H1 (cell line): ENCODE results near the gene MSI2. TPM values are rescaled to one million over a fixed set of nuclear protein-coding genes. Genes with fewer than 3 reads are reported as not detected.

Experiments used
- CTCF ChIA-PET: fragments of 300-600 bp; sonication (Branson Sonifier 250); formaldehyde crosslinking; loops from one replicate; lab custom pipeline; 2021; ENCODE audit not compliant: partially characterized antibody; lab: Charles Lee
- POLR2A ChIA-PET: fragments of 300-600 bp; sonication (Branson Sonifier 250); formaldehyde crosslinking; loops from one replicate; lab custom pipeline; 2021; ENCODE audit warnings: inconsistent platforms; ENCODE audit not compliant: partially characterized antibody; lab: Charles Lee
- DNase-seq, 2 experiments: peaks; one replicate each; pipeline versions ENCODE4 v3.0.0 to v3.0.0-alpha.2; 2010 to 2022; ENCODE audit warnings: low spot score in 2 of 2, low read depth in 1 of 2, mixed read lengths in 1 of 2
- FAIRE-seq: peaks from 2 replicates; lab custom pipeline; 2011; peaks lifted over from hg19 to GRCh38; lab: Jason Lieb, UNC
- H2AFZ ChIP-seq: 2 replicates; pipeline ENCODE4 v1.8.1; 2012; ENCODE audit warnings: low read length, inconsistent platforms
- H2AK5ac ChIP-seq: 2 replicates; pipeline ENCODE4 v1.6.1; 2013; ENCODE audit warnings: low read depth, low read length
- H2BK120ac ChIP-seq: replicated peaks from 2 replicates; pipeline ENCODE3; 2013; ENCODE audit warnings: low read depth, low read length, inconsistent platforms
- H2BK12ac ChIP-seq: 2 replicates; pipeline ENCODE4 v1.6.1; 2013; ENCODE audit warnings: low read depth, low read length
- H2BK15ac ChIP-seq: 2 replicates; pipeline ENCODE4 v1.6.1; 2013; ENCODE audit warnings: low read length
- H2BK20ac ChIP-seq: 2 replicates; pipeline ENCODE4 v1.6.1; 2013; ENCODE audit warnings: low read length
- H2BK5ac ChIP-seq: 2 replicates; pipeline ENCODE4 v1.6.1; 2013; ENCODE audit warnings: low read depth, low read length
- H3K14ac ChIP-seq: 2 replicates; pipeline ENCODE4 v1.6.1; 2013; ENCODE audit warnings: inconsistent platforms; ENCODE audit not compliant: insufficient read length
- H3K18ac ChIP-seq: 2 replicates; pipeline ENCODE4 v1.6.1; 2013; ENCODE audit warnings: low read length; ENCODE audit errors: extremely low read depth
- H3K23ac ChIP-seq: 2 replicates; pipeline ENCODE4 v1.6.1; 2013; ENCODE audit warnings: inconsistent platforms; ENCODE audit not compliant: insufficient read length
- H3K23me2 ChIP-seq: 2 replicates; pipeline ENCODE4 v1.6.1; 2013; ENCODE audit warnings: low read depth, low read length
- H3K27ac ChIP-seq: 2 replicates; pipeline ENCODE4 v1.6.1; 2011; ENCODE audit warnings: low read depth, low read length, inconsistent platforms
- H3K27me3 ChIP-seq, 4 experiments: replicated peaks in 1 of 4; 1 replicate in 1 of 4; 2 replicates in 3 of 4; pipeline versions ENCODE4 v1.6.1 to v1.8.1; 2011 to 2013; ENCODE audit warnings: low read length in 3 of 4, mild to moderate bottlenecking in 3 of 4, inconsistent platforms in 2 of 4, mixed read lengths in 2 of 4, moderate library complexity in 1 of 4; ENCODE audit not compliant: control insufficient read depth in 3 of 4, insufficient read depth in 3 of 4; ENCODE audit errors: extremely low read depth in 1 of 4
- H3K36me3 ChIP-seq, 4 experiments: 2 replicates each; pipeline versions ENCODE4 v1.6.1 to v1.8.1; 2011 to 2013; ENCODE audit warnings: mild to moderate bottlenecking in 4 of 4, low read length in 3 of 4, moderate library complexity in 2 of 4, control low read depth in 1 of 4, inconsistent platforms in 1 of 4; ENCODE audit not compliant: insufficient read depth in 4 of 4, control insufficient read depth in 2 of 4
- H3K4ac ChIP-seq: replicated peaks from 2 replicates; pipeline ENCODE3; 2013; ENCODE audit warnings: low read length, low read depth, mixed read lengths, inconsistent platforms; ENCODE audit not compliant: insufficient read length
- H3K4me1 ChIP-seq, 4 experiments: replicated peaks in 1 of 4; 1 replicate in 1 of 4; 2 replicates in 3 of 4; pipeline versions ENCODE4 v1.6.1 to v1.8.1; 2011 to 2013; ENCODE audit warnings: low read length in 3 of 4, inconsistent platforms in 2 of 4, mixed read lengths in 1 of 4; ENCODE audit not compliant: insufficient read depth in 4 of 4, control insufficient read depth in 3 of 4
- H3K4me2 ChIP-seq, 2 experiments: 2 replicates each; pipeline versions ENCODE4 v1.6.1 to v1.8.1; 2011 to 2013; ENCODE audit warnings: low read depth in 2 of 2, low read length in 2 of 2, control low read depth in 1 of 2, inconsistent platforms in 1 of 2, mild to moderate bottlenecking in 1 of 2; ENCODE audit not compliant: insufficient read depth in 1 of 2
- H3K4me3 ChIP-seq, 4 experiments: fragments of 200-600, 300-600 bp in 1 of 4; sonication (generic), shearing (Covaris generic), sonication (Bioruptor Twin) in 1 of 4; 2 replicates each; pipeline versions ENCODE4 v1.5.1 to v1.8.1; 2011 to 2016; ENCODE audit warnings: low read length in 4 of 4, low read depth in 3 of 4, control low read depth in 2 of 4, inconsistent platforms in 2 of 4, mild to moderate bottlenecking in 2 of 4, mixed read lengths in 1 of 4, moderate library complexity in 1 of 4; ENCODE audit not compliant: insufficient read depth in 2 of 4; ENCODE audit errors: extremely low read depth in 1 of 4
- H3K56ac ChIP-seq: replicated peaks from 2 replicates; pipeline ENCODE3; 2013; ENCODE audit warnings: low read depth, mild to moderate bottlenecking, mixed read lengths, low read length, inconsistent platforms; ENCODE audit not compliant: insufficient read length
- H3K79me1 ChIP-seq: 2 replicates; pipeline ENCODE4 v1.6.1; 2013; ENCODE audit warnings: low read depth, low read length, control low read depth
- H3K79me2 ChIP-seq, 2 experiments: 2 replicates each; pipeline versions ENCODE4 v1.6.1 to v1.8.1; 2012 to 2013; ENCODE audit warnings: low read length in 2 of 2, mild to moderate bottlenecking in 2 of 2, inconsistent platforms in 1 of 2; ENCODE audit not compliant: insufficient read depth in 2 of 2, control insufficient read depth in 1 of 2
- H3K9ac ChIP-seq, 4 experiments: replicated peaks in 1 of 4; 1 replicate in 1 of 4; 2 replicates in 3 of 4; pipeline versions ENCODE4 v1.6.1 to v1.8.1; 2011 to 2013; ENCODE audit warnings: low read depth in 3 of 4, low read length in 3 of 4, control low read depth in 2 of 4, mild to moderate bottlenecking in 2 of 4, moderate library complexity in 2 of 4, inconsistent platforms in 1 of 4; ENCODE audit errors: extremely low read depth in 1 of 4
- H3K9me3 ChIP-seq, 2 experiments: 2 replicates each; pipeline versions ENCODE4 v1.6.1 to v1.8.1; 2012 to 2013; ENCODE audit warnings: mild to moderate bottlenecking in 2 of 2, moderate library complexity in 2 of 2, control low read depth in 1 of 2, inconsistent platforms in 1 of 2, low read depth in 1 of 2, low read length in 1 of 2, mixed read lengths in 1 of 2; ENCODE audit not compliant: insufficient read depth in 2 of 2
- H4K20me1 ChIP-seq, 2 experiments: replicated peaks in 1 of 2; 2 replicates each; pipeline versions ENCODE3 to v1.8.1; 2011 to 2013; ENCODE audit warnings: inconsistent platforms in 2 of 2, low read length in 2 of 2, mild to moderate bottlenecking in 1 of 2; ENCODE audit not compliant: insufficient read depth in 2 of 2, control insufficient read depth in 1 of 2
- H4K5ac ChIP-seq: 2 replicates; pipeline ENCODE4 v1.6.1; 2013; ENCODE audit warnings: low read length, low read depth, mixed read lengths, inconsistent platforms; ENCODE audit not compliant: insufficient read length
- H4K8ac ChIP-seq: 2 replicates; pipeline ENCODE4 v1.8.0; 2013; ENCODE audit warnings: mild to moderate bottlenecking, moderate library complexity, low read length, inconsistent platforms; ENCODE audit not compliant: insufficient read depth; ENCODE audit errors: extremely low read depth
- H4K91ac ChIP-seq: replicated peaks from 2 replicates; pipeline ENCODE3; 2013; ENCODE audit warnings: low read length, mixed read lengths, inconsistent platforms; ENCODE audit not compliant: insufficient read length
- CBX5 ChIP-seq: fragments of 300-800, 300-1000 bp; sonication (generic); IDR thresholded peaks from 2 replicates; pipeline ENCODE4 v1.7.1; 2016; ENCODE audit warnings: antibody characterized with exemption, low read length, low read depth
- CEBPB ChIP-seq: IDR thresholded peaks from 2 replicates; pipeline ENCODE4 v1.6.1; 2012; ENCODE audit warnings: low read depth, low read length
- EZH2 ChIP-seq: fragments of 200-600 bp; sonication (generic); IDR thresholded peaks from 2 replicates; pipeline ENCODE4 v1.7.1; 2012; ENCODE audit warnings: low read depth, mild to moderate bottlenecking, moderate library complexity, low read length, inconsistent platforms; ENCODE audit not compliant: severe bottlenecking
- MAFK ChIP-seq: IDR thresholded peaks from 2 replicates; pipeline ENCODE4 v1.6.1; 2012; ENCODE audit warnings: low read depth, mild to moderate bottlenecking, improper control_type of control experiment, low read length
- RBBP5 ChIP-seq: IDR thresholded peaks from 2 replicates; pipeline ENCODE4 v1.7.1; 2012; ENCODE audit warnings: low read depth, mild to moderate bottlenecking, inconsistent platforms, low read length, moderate library complexity, borderline replicate concordance
- RFX5 ChIP-seq: IDR thresholded peaks from 2 replicates; pipeline ENCODE4 v1.6.1; 2011; ENCODE audit warnings: low read depth, low read length, improper control_type of control experiment, borderline replicate concordance
- SRF ChIP-seq: IDR thresholded peaks from 2 replicates; pipeline ENCODE4 v1.6.1; 2011; ENCODE audit warnings: mild to moderate bottlenecking, low read depth, low read length, moderate library complexity
- TAF1 ChIP-seq: IDR thresholded peaks from 2 replicates; pipeline ENCODE4 v1.6.1; 2011; ENCODE audit warnings: mild to moderate bottlenecking, low read depth, low read length
- TBP ChIP-seq: IDR thresholded peaks from 2 replicates; pipeline ENCODE4 v1.6.1; 2011; ENCODE audit warnings: low read depth, low read length, improper control_type of control experiment
- TCF12 ChIP-seq: IDR thresholded peaks from 2 replicates; pipeline ENCODE4 v1.6.1; 2011; ENCODE audit warnings: low read depth, mild to moderate bottlenecking, low read length
- TEAD4 ChIP-seq: IDR thresholded peaks from 2 replicates; pipeline ENCODE4 v1.6.1; 2012; ENCODE audit warnings: low read depth, low read length, inconsistent platforms, mixed read lengths
- WGBS, 2 experiments: shearing (Covaris generic) in 1 of 2; methylation state at CpG; one replicate each; pipeline versions ENCODE4 v1.1.6 to v1.1.7; 2013 to 2015; ENCODE audit warnings: low lambda C conversion rate in 2 of 2, mixed read lengths in 2 of 2, inconsistent platforms in 1 of 2, low coverage in 1 of 2, missing lambda C conversion rate in 1 of 2; ENCODE audit not compliant: insufficient replicate concordance in 2 of 2, insufficient coverage in 1 of 2, insufficient read length in 1 of 2; ENCODE audit errors: extremely low coverage in 1 of 2, missing lambda C conversion rate in 1 of 2; 5-methylcytosine and 5-hydroxymethylcytosine counted together
- polyA plus RNA-seq, 7 experiments: library from polyadenylated mRNA; depleted of rRNA in 3 of 7; stranded (reverse) in 5 of 7; unstranded in 2 of 7; fragments of >200 nt in 5 of 7; fragments of 200-250 nt in 2 of 7; gene quantifications; 1 replicate in 5 of 7; 2 replicates in 1 of 7; 4 replicates in 1 of 7; pipeline versions ENCODE4 v1.2.1 to v1.2.3, GENCODE V29; 2011 to 2013; ENCODE audit warnings: missing spikeins in 2 of 7, mixed read lengths in 2 of 7
- total RNA-seq: library from RNA; stranded (reverse); fragmentation: NEBNext Ultra II Directional; extraction: Animal tissue kit (Norgen Biotek cat#: 25700); gene quantifications from 2 replicates; pipeline ENCODE4 v1.2.1, GENCODE V29; 2021
- TF ChIP-seq, protein P1 (sequence below): IDR thresholded peaks from 2 replicates; pipeline ENCODE4 v1.6.1; 2012; ENCODE audit warnings: inconsistent platforms

The MSI2 gene
- total and polyA plus RNA-seq, 2 of the 8 experiments (the other 6 are each of a cell fraction or from before 2014, with no cell fraction given), result 36.7 to 80.6 TPM

DNA sequence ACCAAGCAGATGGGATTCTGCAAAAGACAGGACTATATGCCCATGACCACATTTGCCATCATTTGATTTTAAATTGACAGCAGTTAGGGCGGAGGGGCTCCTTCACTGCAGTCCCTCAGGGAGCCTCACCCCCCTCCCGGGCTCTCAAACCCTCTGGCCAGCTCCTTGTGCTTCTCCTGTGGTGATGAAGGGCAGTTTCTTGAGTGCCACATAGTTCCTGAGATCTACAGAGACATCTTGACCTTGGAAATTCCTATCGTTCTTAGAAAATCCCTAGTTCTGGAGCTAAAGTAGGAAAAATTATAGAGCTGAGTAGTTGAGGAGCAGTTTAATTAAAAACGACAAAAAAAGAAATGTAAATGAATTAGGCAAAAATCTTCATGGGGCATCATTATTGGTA, 257.2 kb downstream of the MSI2 start:
- Histone ChIP-seq H2BK5ac (no peak overlapping the region), H3K9me3 (no peaks in the 10 kb centered on the region), H3K18ac (no peak overlapping the region), H2BK12ac (no peak overlapping the region), H3K4me1 (peaks cover 2 to 13% (median 9%) of the 10 kb centered on the region in 4 experiments), H2BK15ac (no peak overlapping the region), H3K9ac (no peak overlapping the region), H3K36me3 (no peaks in the 10 kb centered on the region), H3K4me3 (no peak overlapping the region), H4K91ac (no peak overlapping the region), H2BK20ac (no peak overlapping the region), H4K8ac (no peak overlapping the region), H3K27me3 (no peaks in the 10 kb centered on the region), H2AFZ (no peak overlapping the region), H3K14ac (no peak overlapping the region), H3K27ac (no peak overlapping the region), H3K4me2 (no peak overlapping the region; a peak in 1 of 4 replicates), H4K5ac (no peak overlapping the region), H3K4ac (no peak overlapping the region), H3K23me2 (no peaks in the 10 kb centered on the region), H3K79me1 (peaks cover 5% of the 10 kb centered on the region), H2BK120ac (no peak overlapping the region), H3K56ac (no peak overlapping the region), H3K23ac (no peak overlapping the region), H4K20me1 (peaks cover 0 to 6% of the 10 kb centered on the region in 2 experiments), H3K79me2 (peaks cover 0 to 5% of the 10 kb centered on the region in 2 experiments; a peak in 1 of 4 replicates), H2AK5ac (no peak overlapping the region)
- FAIRE-seq (no peak), DNase-seq (no peak)
- WGBS, 2 experiments, result 89% methylated on average over 4 of the region's 4 CpGs; no CpG with 5 or more reads in 1 of the 2 experiments
- ChIA-PET POLR2A (no interaction called here), CTCF (interaction anchor here (3.7 kb wide), 1 partner anchor 24 kb away, joined by 8 read pairs; no protein-coding TSS in a partner anchor)
- no peak for TF ChIP-seq SRF
- no peak for TF ChIP-seq TEAD4
- no peak for TF ChIP-seq TAF1
- TF ChIP-seq TCF12, result no peak
- TF ChIP-seq CEBPB, result no peak
- TF ChIP-seq, protein P1, sequence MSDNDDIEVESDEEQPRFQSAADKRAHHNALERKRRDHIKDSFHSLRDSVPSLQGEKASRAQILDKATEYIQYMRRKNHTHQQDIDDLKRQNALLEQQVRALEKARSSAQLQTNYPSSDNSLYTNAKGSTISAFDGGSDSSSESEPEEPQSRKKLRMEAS, result no peak
- TF ChIP-seq RFX5, result no peak
- TF ChIP-seq CBX5, result no peak
- TF ChIP-seq MAFK, result no peak
- TF ChIP-seq EZH2, result no peak
- no peak for TF ChIP-seq TBP
- TF ChIP-seq RBBP5, result no peak
